Left renal cortex interstitium (tissue), 4 donors: ENCODE data around the gene CACNA1C. TPM values are rescaled to one million over a fixed set of nuclear protein-coding genes. Genes with fewer than 3 reads are reported as not detected.

ENCODE experiments used
- DNase-seq, 4 donors: peaks; one replicate each; pipeline ENCODE4 v3.0.0-alpha.2; 2013; ENCODE audit warnings: low read depth in 4 of 4, low spot score in 2 of 4, missing footprints in 1 of 4
- polyA plus RNA-seq, 4 donors: library from polyadenylated mRNA; unstranded; fragments of 120-200 nt; gene quantifications; one replicate each; pipeline ENCODE4 v1.2.1, GENCODE V29; 2013; ENCODE audit not compliant: insufficient read length in 4 of 4

Gene CACNA1C
- polyA plus RNA-seq, 4 donors, result 6.4 to 13.1 (median 8.9) TPM

DNA sequence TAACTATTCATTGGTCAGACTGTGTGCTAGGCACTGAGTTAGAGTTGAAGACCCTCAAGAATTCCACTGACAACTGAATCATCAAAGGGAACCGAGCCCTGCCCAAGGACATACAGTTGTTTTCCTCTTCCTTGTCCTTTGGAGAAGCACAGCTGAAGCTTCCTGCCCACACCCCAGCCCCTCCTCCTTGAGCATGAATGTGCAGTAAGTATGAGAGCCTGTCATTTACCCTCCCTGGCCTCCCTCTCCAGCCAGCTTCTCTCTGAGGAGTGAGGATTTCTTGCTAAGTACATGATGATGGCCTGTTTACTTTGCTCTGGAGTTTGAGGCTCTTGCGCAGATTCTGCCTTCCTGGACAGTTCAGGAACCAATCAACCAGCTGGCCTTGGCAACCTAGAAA lies 235.2 kb downstream of the CACNA1C start:
- DNase-seq, result no peak

DNA sequence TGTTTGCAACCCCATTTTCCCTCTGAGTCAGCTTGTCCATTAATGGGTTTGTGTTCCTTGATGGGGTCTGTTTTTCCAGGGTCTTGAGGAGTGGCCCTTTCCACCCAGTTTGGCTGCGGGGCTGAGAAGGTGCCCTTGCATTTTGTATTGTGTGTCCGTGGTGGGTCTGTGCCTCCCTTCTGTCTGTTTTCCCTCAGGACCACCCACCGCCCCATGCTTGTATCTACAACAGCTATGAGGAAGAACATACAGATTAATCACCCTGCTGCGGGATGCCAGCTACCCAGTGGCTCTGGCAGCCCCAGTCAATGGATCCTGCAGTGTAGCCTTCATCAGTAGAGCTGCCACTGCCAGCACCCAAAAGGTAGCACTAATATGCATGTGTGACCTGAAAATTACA lies 235.7 kb downstream of the CACNA1C start:
- no peak for DNase-seq

GRCh38 chr12:2288875-2289274 lies 236.1 kb downstream of the CACNA1C start:
- DNase-seq, result no peak

- DNase-seq, result no peak
These were observed 236.7 kb downstream of the CACNA1C start for GRCh38 chr12:2289525-2289924.

DNA sequence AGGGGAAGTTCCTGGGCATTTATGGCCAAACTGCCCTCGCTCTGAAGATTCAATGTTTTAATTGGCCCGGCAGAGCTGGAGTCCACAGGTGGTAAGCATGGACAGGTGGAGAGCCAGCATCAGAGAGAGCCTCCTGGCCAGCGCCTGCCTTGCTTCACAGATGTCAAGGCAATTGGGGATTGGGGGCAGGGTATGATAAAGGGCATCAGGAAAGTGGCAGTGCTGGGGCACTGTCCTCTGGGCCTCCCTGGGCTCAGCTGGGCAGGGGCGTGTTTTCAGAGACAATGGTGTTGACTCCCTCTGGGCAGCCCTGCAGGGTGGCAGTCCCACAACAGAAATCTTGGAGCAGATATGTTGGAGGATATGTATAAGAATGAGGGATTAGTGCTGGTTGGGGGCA lies 237.3 kb downstream of the CACNA1C start:
- DNase-seq, result no peak

- DNase-seq, result no peak
These were observed 237.8 kb downstream of the CACNA1C start for GRCh38 chr12:2290516-2291065.

GRCh38 chr12:2291182-2291832 lies 238.5 kb downstream of the CACNA1C start:
- DNase-seq, result no peak

GRCh38 chr12:2291947-2292346 lies 239.2 kb downstream of the CACNA1C start:
- DNase-seq, result no peak

DNA sequence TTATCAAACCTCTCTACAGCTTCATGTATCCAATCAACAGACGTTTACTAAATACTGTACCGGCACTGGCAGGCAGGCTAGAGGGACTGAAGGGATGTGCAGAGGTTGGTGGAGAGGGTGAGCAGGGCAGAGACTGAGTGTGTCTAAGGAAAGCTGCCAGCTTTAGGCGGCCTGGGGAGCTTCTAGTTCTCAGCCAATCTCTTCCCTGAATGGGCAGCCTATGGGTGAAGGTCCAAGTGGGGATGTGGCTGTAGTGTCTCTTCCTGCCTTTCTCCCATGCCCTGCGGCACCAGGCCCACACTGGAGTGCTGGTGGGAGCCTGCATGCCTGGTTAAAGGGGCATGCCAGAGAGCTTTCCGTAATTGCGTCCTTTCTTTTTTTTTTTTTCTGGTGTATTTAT lies 239.8 kb downstream of the CACNA1C start:
- DNase-seq, result no peak

DNA sequence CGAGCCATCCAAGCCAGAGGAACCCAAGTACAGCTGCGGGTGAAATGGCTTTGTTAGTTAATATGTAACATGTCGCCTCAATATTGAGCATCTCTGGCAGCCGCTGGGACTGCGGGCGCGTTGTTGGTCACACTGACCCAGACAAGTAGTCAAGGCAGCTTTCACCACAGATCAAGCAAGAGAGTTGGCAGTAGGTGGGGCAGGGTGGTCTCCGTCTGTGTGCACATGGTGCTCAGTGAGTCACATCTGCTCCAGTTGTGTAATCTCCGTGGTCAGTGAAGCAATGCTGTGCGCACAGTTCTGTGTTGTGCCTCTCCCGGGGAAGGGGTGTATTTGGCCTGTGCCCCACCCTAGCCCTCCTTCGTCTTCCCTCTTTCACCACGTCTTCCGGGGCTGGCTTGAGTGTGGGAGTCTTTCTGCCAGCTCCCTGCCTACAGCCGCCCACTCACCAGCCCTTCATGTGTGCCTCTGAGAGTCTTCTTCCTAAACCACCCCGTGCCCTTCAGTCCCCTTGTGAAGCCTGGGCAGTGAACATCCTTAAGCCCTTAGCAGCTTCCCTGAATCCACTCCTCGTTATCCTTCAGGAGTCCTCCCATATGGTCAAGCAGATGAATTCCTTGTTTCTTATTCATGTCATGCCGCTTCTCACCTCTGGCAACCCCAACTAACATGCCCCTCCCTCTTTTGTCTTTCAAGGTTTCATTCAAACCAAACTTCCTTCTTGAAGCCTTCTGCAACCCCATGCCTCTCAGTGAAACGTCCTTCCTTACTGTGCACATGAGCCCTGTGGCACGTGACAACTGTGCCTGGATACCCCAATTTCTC lies 242.1 kb downstream of the CACNA1C start:
- no peak for DNase-seq

GRCh38 chr12:2295941-2296461 lies 243.2 kb downstream of the CACNA1C start:
- DNase-seq, result no peak

- no peak for DNase-seq
These were observed 244.2 kb downstream of the CACNA1C start for GRCh38 chr12:2297004-2297403.

- no peak for DNase-seq
These were observed 244.9 kb downstream of the CACNA1C start for GRCh38 chr12:2297658-2298057.

- no peak for DNase-seq
These were observed 245.9 kb downstream of the CACNA1C start for GRCh38 chr12:2298556-2299200.

DNA sequence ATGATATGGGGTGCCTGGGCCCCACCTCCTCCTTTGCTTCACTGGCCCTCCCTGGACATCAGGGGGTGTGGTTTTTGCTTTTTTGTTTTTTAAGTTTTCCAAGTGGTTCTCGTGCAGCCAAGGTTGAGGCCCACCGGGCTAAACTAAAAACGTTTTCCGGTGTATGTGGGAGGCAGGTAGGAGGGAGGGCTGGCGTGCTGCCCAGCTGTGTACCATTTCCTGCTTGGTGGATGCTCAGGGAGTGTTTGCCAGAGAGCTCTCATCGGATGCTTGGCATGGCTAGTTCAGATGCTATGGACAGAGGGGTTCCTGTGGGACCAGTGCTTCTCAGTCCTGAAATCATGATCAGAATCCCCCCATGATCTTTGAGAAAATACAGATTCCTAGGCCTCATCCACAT lies 246.4 kb downstream of the CACNA1C start:
- DNase-seq, result no peak

DNA sequence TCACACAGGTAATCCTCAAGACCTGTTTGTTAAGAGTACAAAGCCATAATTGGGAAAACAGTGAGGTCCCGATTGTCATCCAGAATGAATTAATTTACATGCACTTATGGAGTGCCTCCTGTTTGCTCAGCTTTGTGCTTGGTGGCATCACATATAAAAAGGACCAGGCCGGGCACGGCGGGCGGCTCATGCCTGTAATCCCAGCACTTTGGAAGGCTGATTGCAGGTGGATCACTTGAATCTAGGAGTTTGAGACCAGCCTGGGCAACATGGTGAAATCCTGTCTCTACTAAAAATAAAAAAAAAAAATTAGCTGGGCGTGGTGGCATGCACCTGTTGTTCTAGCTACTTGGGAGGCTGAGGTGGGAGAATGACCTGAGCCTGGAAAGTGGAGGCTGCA lies 247.4 kb downstream of the CACNA1C start:
- DNase-seq, result no peak

- no peak for DNase-seq
These were observed 248.1 kb downstream of the CACNA1C start for GRCh38 chr12:2300886-2301285.

GRCh38 chr12:2301531-2302461 lies 249.0 kb downstream of the CACNA1C start:
- DNase-seq, result no peak

DNA sequence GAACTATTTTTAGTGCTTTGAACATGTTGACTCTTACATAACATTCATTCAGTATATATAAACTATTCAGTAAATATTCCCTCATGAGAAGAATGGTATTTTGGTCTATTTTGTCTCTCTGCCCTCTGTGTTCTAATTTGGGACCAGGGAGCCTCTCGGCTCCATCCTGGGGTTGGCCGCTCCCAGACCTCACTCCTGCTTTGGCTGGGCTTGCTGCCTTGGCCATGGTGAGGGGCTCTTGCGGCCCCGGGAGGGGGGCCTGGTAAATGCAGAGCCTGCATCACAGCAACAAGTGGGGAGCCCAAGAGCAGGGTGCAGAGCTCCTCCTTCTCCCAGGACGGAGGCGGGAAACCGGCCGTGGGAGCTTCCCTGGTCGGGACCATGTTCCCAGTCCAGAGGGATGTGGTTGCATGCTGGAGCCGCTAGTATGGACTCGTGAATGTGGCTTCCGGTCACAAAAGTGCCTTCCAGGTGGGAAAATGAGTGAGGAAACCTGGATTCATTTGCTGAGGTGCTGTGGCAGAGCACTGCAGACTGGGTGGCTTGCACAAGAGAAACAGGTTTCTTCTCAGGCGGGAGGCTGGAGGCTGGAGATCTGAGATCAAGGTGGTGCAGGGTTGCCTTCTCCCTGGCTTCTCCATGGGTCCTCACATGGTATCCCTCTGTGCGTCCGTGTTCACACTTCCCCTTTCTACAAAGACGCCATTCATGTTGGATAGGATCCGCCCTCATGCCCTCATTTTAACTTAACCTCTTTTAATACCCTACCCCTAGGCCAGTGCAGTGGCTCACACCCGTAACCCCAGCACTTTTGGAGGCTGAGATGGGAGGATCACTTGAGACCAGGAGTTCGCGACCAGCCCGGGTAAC lies 250.2 kb downstream of the CACNA1C start:
- no peak for DNase-seq
